Neural cell (in vitro differentiated cells): Measurements from ENCODE around the gene DNAJB2. TPM values are rescaled to one million over a fixed set of nuclear protein-coding genes. Genes with fewer than 3 reads are reported as not detected.

ENCODE experiments used
- H2AFZ ChIP-seq: fragments of 200-600, 300-800 bp; sonication (generic), shearing (Covaris generic); 2 replicates; pipeline ENCODE4 v1.6.0; 2014; ENCODE audit warnings: low read depth, mild to moderate bottlenecking, antibody characterized with exemption, low read length, moderate library complexity
- H3F3A ChIP-seq: fragments of 200-600 bp; shearing (Covaris generic); 2 replicates; pipeline ENCODE4 v1.6.1; 2016; ENCODE audit warnings: mild to moderate bottlenecking, moderate library complexity, mixed read lengths, antibody characterized with exemption, low read length; ENCODE audit not compliant: insufficient read depth, poor library complexity, severe bottlenecking
- H3K27ac ChIP-seq: fragments of 200-600, 300-800 bp; sonication (generic), shearing (Covaris generic); 2 replicates; pipeline ENCODE4 v1.5.1; 2014; ENCODE audit warnings: mild to moderate bottlenecking, low read length, moderate library complexity
- H3K27me3 ChIP-seq: fragments of 300-800, 200-600 bp; sonication (generic), shearing (Covaris generic); 2 replicates; pipeline ENCODE4 v1.6.0; 2014; ENCODE audit warnings: mild to moderate bottlenecking, low read depth, low read length, moderate library complexity; ENCODE audit not compliant: insufficient read depth
- H3K36me3 ChIP-seq: fragments of 300-800, 200-600 bp; sonication (generic), shearing (Covaris generic); 2 replicates; pipeline ENCODE4 v1.5.1; 2014; ENCODE audit warnings: mild to moderate bottlenecking, antibody characterized with exemption, low read length, moderate library complexity; ENCODE audit not compliant: insufficient read depth
- H3K4me2 ChIP-seq: fragments of 300-800, 200-600 bp; sonication (generic), shearing (Covaris generic); 2 replicates; pipeline ENCODE4 v1.6.0; 2014; ENCODE audit warnings: mild to moderate bottlenecking, low read length
- H3K4me3 ChIP-seq: fragments of 300-800, 200-600 bp; sonication (generic), shearing (Covaris generic); 2 replicates; pipeline ENCODE4 v1.5.1; 2014; ENCODE audit warnings: mild to moderate bottlenecking, low read length, moderate library complexity
- H3K79me2 ChIP-seq: fragments of 200-600 bp; shearing (Covaris generic); replicated peaks from 2 replicates; pipeline ENCODE4 v1.6.0; 2014; ENCODE audit warnings: mild to moderate bottlenecking, low read length, moderate library complexity; ENCODE audit not compliant: insufficient read depth
- H3K9ac ChIP-seq: fragments of 300-800, 200-600 bp; sonication (generic), shearing (Covaris generic); 2 replicates; pipeline ENCODE4 v1.6.1; 2016; ENCODE audit warnings: mild to moderate bottlenecking, low read length, mixed read lengths
- H3K9me2 ChIP-seq: fragments of 200-600 bp; shearing (Covaris generic); 2 replicates; pipeline ENCODE4 v1.6.1; 2016; ENCODE audit warnings: mild to moderate bottlenecking, low read length, mixed read lengths; ENCODE audit not compliant: insufficient read depth
- H3K9me3 ChIP-seq: fragments of 200-600, 300-800 bp; sonication (generic), shearing (Covaris generic); 2 replicates; pipeline ENCODE4 v1.6.1; 2016; ENCODE audit warnings: mild to moderate bottlenecking, mixed run types, low read length, moderate library complexity, mixed read lengths
- H4K20me1 ChIP-seq: fragments of 200-600 bp; shearing (Covaris generic); 2 replicates; pipeline ENCODE4 v1.6.1; 2016; ENCODE audit warnings: mild to moderate bottlenecking, mixed run types; ENCODE audit not compliant: insufficient read depth
- EP300 ChIP-seq: fragments of 450-650 bp; conservative IDR thresholded peaks from 2 replicates; pipeline ENCODE4 v1.6.1; 2014; ENCODE audit warnings: antibody characterized with exemption, mild to moderate bottlenecking, moderate library complexity; ENCODE audit not compliant: poor library complexity, severe bottlenecking
- EZH2 ChIP-seq: fragments of 200-600, 300-800 bp; shearing (Covaris generic), sonication (generic); IDR thresholded peaks from 2 replicates; pipeline ENCODE4 v1.6.1; 2014; ENCODE audit warnings: antibody characterized with exemption, low read length, borderline replicate concordance, mild to moderate bottlenecking; ENCODE audit not compliant: insufficient read depth, poor library complexity, severe bottlenecking
- MXI1 ChIP-seq: fragments of 450-650 bp; conservative IDR thresholded peaks from 2 replicates; pipeline ENCODE4 v1.6.1; 2014; ENCODE audit warnings: antibody characterized with exemption, mild to moderate bottlenecking; ENCODE audit not compliant: poor library complexity, severe bottlenecking
- POLR2AphosphoS5 ChIP-seq: IDR thresholded peaks from 2 replicates; pipeline ENCODE4 v1.6.1; 2012
- RAD21 ChIP-seq: fragments of 450-650 bp; conservative IDR thresholded peaks from 2 replicates; pipeline ENCODE4 v1.6.1; 2014; ENCODE audit warnings: antibody characterized with exemption, mild to moderate bottlenecking, moderate library complexity
- SMC3 ChIP-seq: fragments of 450-650 bp; conservative IDR thresholded peaks from 2 replicates; pipeline ENCODE4 v1.6.1; 2014; ENCODE audit warnings: antibody characterized with exemption, mild to moderate bottlenecking, moderate library complexity; ENCODE audit not compliant: poor library complexity
- TAF1 ChIP-seq: IDR thresholded peaks from 2 replicates; pipeline ENCODE4 v1.6.1; 2012; ENCODE audit warnings: low read depth
- polyA plus RNA-seq: library from polyadenylated mRNA; depleted of rRNA; stranded (reverse); fragments of >200 nt; gene quantifications from 2 replicates; pipeline ENCODE4 v1.2.3, GENCODE V29; 2014
- TF ChIP-seq, protein P1 (sequence below): fragments of 450-650 bp; IDR thresholded peaks from 2 replicates; pipeline ENCODE4 v1.5.1; 2014; ENCODE audit warnings: antibody characterized with exemption, mild to moderate bottlenecking, moderate library complexity; ENCODE audit not compliant: poor library complexity, severe bottlenecking
- TF ChIP-seq, protein P2 (sequence below): IDR thresholded peaks from 2 replicates; pipeline ENCODE4 v1.6.1; 2012; ENCODE audit warnings: borderline replicate concordance

The DNAJB2 gene
- polyA plus RNA-seq, 1 donor from 2014 or later, result 145 TPM

DNA sequence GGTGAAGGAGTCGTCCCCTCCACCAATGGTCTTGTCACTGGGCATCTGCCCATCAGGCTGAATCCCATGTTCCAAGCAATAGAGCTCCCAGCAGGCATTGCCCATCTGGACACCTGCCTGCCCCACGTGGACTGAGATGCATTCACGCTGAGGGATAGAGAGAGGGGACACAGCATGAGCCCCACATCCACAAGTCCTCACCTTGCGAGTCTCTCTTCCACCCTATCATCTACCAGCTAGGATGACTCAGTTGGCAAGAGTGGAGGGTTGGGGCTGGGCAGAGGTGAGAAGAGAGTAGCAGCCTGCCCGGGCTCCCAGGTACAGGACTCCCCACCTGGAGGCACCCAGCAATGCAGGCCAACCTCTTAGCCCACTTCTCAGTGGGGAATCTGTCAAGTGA, 27.1 kb upstream of the DNAJB2 start:
- Histone ChIP-seq H3F3A (no peaks in the 10 kb centered on the region), H3K27me3 (peaks cover 56% of the 10 kb centered on the region), H3K9ac (no peak overlapping the region), H3K79me2 (no peaks in the 10 kb centered on the region), H2AFZ (no peak overlapping the region), H3K4me2 (no peak overlapping the region), H3K9me2 (no peaks in the 10 kb centered on the region), H3K4me3 (no peak overlapping the region), H4K20me1 (no peaks in the 10 kb centered on the region), H3K9me3 (no peaks in the 10 kb centered on the region), H3K36me3 (peaks cover 8% of the 10 kb centered on the region), H3K27ac (no peak overlapping the region)
- TF ChIP-seq SMC3 (no peak), EZH2 (no peak), TAF1 (no peak), POLR2AphosphoS5 (no peak), MXI1 (no peak), RAD21 (no peak), EP300 (no peak)
- TF ChIP-seq, protein P1, sequence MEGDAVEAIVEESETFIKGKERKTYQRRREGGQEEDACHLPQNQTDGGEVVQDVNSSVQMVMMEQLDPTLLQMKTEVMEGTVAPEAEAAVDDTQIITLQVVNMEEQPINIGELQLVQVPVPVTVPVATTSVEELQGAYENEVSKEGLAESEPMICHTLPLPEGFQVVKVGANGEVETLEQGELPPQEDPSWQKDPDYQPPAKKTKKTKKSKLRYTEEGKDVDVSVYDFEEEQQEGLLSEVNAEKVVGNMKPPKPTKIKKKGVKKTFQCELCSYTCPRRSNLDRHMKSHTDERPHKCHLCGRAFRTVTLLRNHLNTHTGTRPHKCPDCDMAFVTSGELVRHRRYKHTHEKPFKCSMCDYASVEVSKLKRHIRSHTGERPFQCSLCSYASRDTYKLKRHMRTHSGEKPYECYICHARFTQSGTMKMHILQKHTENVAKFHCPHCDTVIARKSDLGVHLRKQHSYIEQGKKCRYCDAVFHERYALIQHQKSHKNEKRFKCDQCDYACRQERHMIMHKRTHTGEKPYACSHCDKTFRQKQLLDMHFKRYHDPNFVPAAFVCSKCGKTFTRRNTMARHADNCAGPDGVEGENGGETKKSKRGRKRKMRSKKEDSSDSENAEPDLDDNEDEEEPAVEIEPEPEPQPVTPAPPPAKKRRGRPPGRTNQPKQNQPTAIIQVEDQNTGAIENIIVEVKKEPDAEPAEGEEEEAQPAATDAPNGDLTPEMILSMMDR, result no peak
- TF ChIP-seq, protein P2, sequence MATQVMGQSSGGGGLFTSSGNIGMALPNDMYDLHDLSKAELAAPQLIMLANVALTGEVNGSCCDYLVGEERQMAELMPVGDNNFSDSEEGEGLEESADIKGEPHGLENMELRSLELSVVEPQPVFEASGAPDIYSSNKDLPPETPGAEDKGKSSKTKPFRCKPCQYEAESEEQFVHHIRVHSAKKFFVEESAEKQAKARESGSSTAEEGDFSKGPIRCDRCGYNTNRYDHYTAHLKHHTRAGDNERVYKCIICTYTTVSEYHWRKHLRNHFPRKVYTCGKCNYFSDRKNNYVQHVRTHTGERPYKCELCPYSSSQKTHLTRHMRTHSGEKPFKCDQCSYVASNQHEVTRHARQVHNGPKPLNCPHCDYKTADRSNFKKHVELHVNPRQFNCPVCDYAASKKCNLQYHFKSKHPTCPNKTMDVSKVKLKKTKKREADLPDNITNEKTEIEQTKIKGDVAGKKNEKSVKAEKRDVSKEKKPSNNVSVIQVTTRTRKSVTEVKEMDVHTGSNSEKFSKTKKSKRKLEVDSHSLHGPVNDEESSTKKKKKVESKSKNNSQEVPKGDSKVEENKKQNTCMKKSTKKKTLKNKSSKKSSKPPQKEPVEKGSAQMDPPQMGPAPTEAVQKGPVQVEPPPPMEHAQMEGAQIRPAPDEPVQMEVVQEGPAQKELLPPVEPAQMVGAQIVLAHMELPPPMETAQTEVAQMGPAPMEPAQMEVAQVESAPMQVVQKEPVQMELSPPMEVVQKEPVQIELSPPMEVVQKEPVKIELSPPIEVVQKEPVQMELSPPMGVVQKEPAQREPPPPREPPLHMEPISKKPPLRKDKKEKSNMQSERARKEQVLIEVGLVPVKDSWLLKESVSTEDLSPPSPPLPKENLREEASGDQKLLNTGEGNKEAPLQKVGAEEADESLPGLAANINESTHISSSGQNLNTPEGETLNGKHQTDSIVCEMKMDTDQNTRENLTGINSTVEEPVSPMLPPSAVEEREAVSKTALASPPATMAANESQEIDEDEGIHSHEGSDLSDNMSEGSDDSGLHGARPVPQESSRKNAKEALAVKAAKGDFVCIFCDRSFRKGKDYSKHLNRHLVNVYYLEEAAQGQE, result no peak

DNA sequence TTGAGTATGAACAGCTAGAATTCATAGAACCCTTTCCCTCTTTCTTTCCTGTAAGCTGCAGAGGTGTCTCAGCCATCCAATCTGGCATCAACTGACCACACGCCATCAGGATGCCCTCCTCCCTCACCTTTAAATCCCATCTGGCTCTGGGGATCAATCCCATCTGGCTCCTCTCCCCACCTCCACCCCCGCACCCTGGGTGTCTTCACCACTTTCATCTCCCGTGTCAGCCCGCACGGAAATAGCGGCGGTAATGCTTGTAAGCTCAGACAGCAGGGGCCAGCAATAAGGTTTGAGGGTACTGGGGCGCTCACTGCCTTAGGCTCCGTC, 26.6 kb upstream of the DNAJB2 start:
- Histone ChIP-seq H3K4me2 (no peak overlapping the region), H4K20me1 (no peaks in the 10 kb centered on the region), H3K9me3 (no peaks in the 10 kb centered on the region), H3K36me3 (peaks cover 6% of the 10 kb centered on the region), H2AFZ (no peak overlapping the region), H3K27ac (no peak overlapping the region), H3K9me2 (no peaks in the 10 kb centered on the region), H3F3A (no peaks in the 10 kb centered on the region), H3K4me3 (peak overlapping the region; percentile 80), H3K27me3 (peaks cover 59% of the 10 kb centered on the region), H3K79me2 (no peaks in the 10 kb centered on the region), H3K9ac (no peak overlapping the region)
- no peak for TF ChIP-seq SMC3
- no peak for TF ChIP-seq MXI1
- TF ChIP-seq RAD21, result no peak
- no peak for TF ChIP-seq EP300
- TF ChIP-seq POLR2AphosphoS5, result no peak
- TF ChIP-seq, protein P1, result no peak
- TF ChIP-seq, protein P2, result no peak
- no peak for TF ChIP-seq EZH2
